DMS79 treated with DMSO at 0.1 percent for 48 hours (cell line): ENCODE data around the gene PCAT7.
"Not testable (repeated sequence)": the region's sequence is repeated elsewhere in the genome, so short reads cannot be mapped to it uniquely, and the experiment has no call there.

Source experiments
- DNase-seq: peaks from one replicate; lab custom pipeline; 2025; lab: John Stamatoyannopoulos, UW

Gene PCAT7

GRCh38 chr9:94563548-94563947 lies 8.7 kb downstream of the PCAT7 start:
- no peak for DNase-seq

- DNase-seq, result not testable (repeated sequence)
These were observed 9.4 kb downstream of the PCAT7 start for GRCh38 chr9:94564279-94564678.

GRCh38 chr9:94566550-94566949 lies 11.7 kb downstream of the PCAT7 start:
- DNase-seq, result no peak

- DNase-seq, result no peak
These were observed 12.4 kb downstream of the PCAT7 start for GRCh38 chr9:94567271-94567670.

- DNase-seq, result no peak
These were observed 13.5 kb downstream of the PCAT7 start for GRCh38 chr9:94568250-94568889.

- DNase-seq, result no peak
These were observed 14.3 kb downstream of the PCAT7 start for GRCh38 chr9:94568972-94569712.

GRCh38 chr9:94576131-94576530 lies 21.2 kb downstream of the PCAT7 start:
- DNase-seq, result no peak

- no peak for DNase-seq
These were observed 22.2 kb downstream of the PCAT7 start for GRCh38 chr9:94577036-94577435.

GRCh38 chr9:94577571-94577970 lies 22.7 kb downstream of the PCAT7 start:
- no peak for DNase-seq

- DNase-seq, result no peak
These were observed 26.8 kb downstream of the PCAT7 start for GRCh38 chr9:94581728-94582127.

GRCh38 chr9:94584555-94584954 lies 29.7 kb downstream of the PCAT7 start:
- DNase-seq, result no peak

- no peak for DNase-seq
These were observed 31.4 kb downstream of the PCAT7 start for GRCh38 chr9:94586316-94586715.

- no peak for DNase-seq
These were observed 31.9 kb downstream of the PCAT7 start for GRCh38 chr9:94586814-94587213.

GRCh38 chr9:94588681-94589080 lies 33.8 kb downstream of the PCAT7 start:
- DNase-seq, result no peak

- DNase-seq, result not testable (repeated sequence)
These were observed 36.2 kb downstream of the PCAT7 start for GRCh38 chr9:94591046-94591545.

GRCh38 chr9:94591876-94592275 lies 37.0 kb downstream of the PCAT7 start:
- no peak for DNase-seq

GRCh38 chr9:94592683-94593082 lies 37.8 kb downstream of the PCAT7 start:
- DNase-seq, result not testable (repeated sequence)

GRCh38 chr9:94593459-94594345 lies 38.8 kb downstream of the PCAT7 start, which contains the start of gene FBP2:
FBP2 (minus strand) TSS chr9:94593824; CDS start chr9:94593726, 98 bp downstream.
- DNase-seq, result no peak

- DNase-seq, result no peak
These were observed 44.2 kb downstream of the PCAT7 start for GRCh38 chr9:94599102-94599501.

- no peak for DNase-seq
These were observed 45.4 kb downstream of the PCAT7 start for GRCh38 chr9:94600258-94600657.

- DNase-seq, result no peak
These were observed 45.8 kb downstream of the PCAT7 start for GRCh38 chr9:94600715-94601114.

- DNase-seq, result no peak
These were observed 47.8 kb downstream of the PCAT7 start for GRCh38 chr9:94602666-94603065.
